GM21737 (cell line): ENCODE data around the gene NAT10.

Experiments
- ATAC-seq: cut with Tn5 transposase; IDR thresholded peaks from one replicate; pipeline ENCODE4 v1.9.1; 2021; ENCODE audit warnings: mild to moderate bottlenecking, moderate library complexity; ENCODE audit not compliant: unreplicated experiment

Gene NAT10

GRCh38 chr11:34185926-34186841 is 80.8 kb downstream of the NAT10 start:
- no peak for ATAC-seq

- ATAC-seq, result no peak
Observed at GRCh38 chr11:34188181-34188580, 82.8 kb downstream of the NAT10 start.

GRCh38 chr11:34189191-34189590 is 83.8 kb downstream of the NAT10 start:
- no peak for ATAC-seq

GRCh38 chr11:34190192-34191139 is 85.0 kb downstream of the NAT10 start:
- no peak for ATAC-seq

- ATAC-seq, result no peak
Observed at GRCh38 chr11:34191578-34191977, 86.1 kb downstream of the NAT10 start.

GRCh38 chr11:34192481-34193401 is 87.3 kb downstream of the NAT10 start:
- no peak for ATAC-seq

GRCh38 chr11:34194576-34195335 is 89.3 kb downstream of the NAT10 start:
- ATAC-seq, result no peak
